Measurements from ENCODE around the gene STX8.

Gene STX8

GRCh38 chr17:9444687-9445086, 130.9 kb downstream of the STX8 start:
- Mint-ChIP-seq H3K27me3 (ENCODE audit: low read depth, poor library complexity) (no peaks in the 10 kb centered on the region), H3K4me1 (peaks cover 24% of the 10 kb centered on the region), H3K9me3 (peaks cover 16% of the 10 kb centered on the region), H3K4me3 (peak overlapping the region; percentile 15), H3K27ac (peak overlapping the region; percentile 88), H3K36me3 (ENCODE audit: low read depth) (peaks cover 25% of the 10 kb centered on the region)
- no peak for DNase-seq
- no peak for TF ChIP-seq CTCF (IDR thresholded peaks at IDR 0.05)

GRCh38 chr17:9443811-9444210, 131.8 kb downstream of the STX8 start:
- Mint-ChIP-seq H3K4me1 (peaks cover 24% of the 10 kb centered on the region), H3K9me3 (peaks cover 8% of the 10 kb centered on the region), H3K27me3 (ENCODE audit: low read depth, poor library complexity) (no peaks in the 10 kb centered on the region), H3K36me3 (ENCODE audit: low read depth) (peaks cover 27% of the 10 kb centered on the region), H3K27ac (no peak overlapping the region), H3K4me3 (no peak overlapping the region)
- no peak for DNase-seq
- TF ChIP-seq CTCF (IDR thresholded peaks at IDR 0.05): no peak

- no peak for DNase-seq
- Mint-ChIP-seq H3K4me1 (peaks cover 16% of the 10 kb centered on the region), H3K36me3 (ENCODE audit: low read depth) (peaks cover 39% of the 10 kb centered on the region), H3K27ac (no peak overlapping the region), H3K4me3 (no peak overlapping the region), H3K27me3 (ENCODE audit: low read depth, poor library complexity) (no peaks in the 10 kb centered on the region), H3K9me3 (peaks cover 14% of the 10 kb centered on the region)
- no peak for TF ChIP-seq CTCF (IDR thresholded peaks at IDR 0.05)
Measured at GRCh38 chr17:9439851-9440250, 135.8 kb downstream of the STX8 start.

- Mint-ChIP-seq H3K9me3 (peaks cover 15% of the 10 kb centered on the region), H3K4me3 (no peak overlapping the region), H3K36me3 (ENCODE audit: low read depth) (peaks cover 47% of the 10 kb centered on the region), H3K27ac (peak overlapping the region; percentile 10), H3K27me3 (ENCODE audit: low read depth, poor library complexity) (no peaks in the 10 kb centered on the region), H3K4me1 (peaks cover 24% of the 10 kb centered on the region)
- no peak for DNase-seq
- TF ChIP-seq CTCF (IDR thresholded peaks at IDR 0.05): no peak
Measured at GRCh38 chr17:9436630-9437029, 139.0 kb downstream of the STX8 start.

- H3K36me3 Mint-ChIP-seq (ENCODE audit: low read depth): peaks cover 37% of the 10 kb centered on the region
- DNase-seq: no peak
- H3K4me1 Mint-ChIP-seq: peaks cover 24% of the 10 kb centered on the region
- no peak for TF ChIP-seq CTCF (IDR thresholded peaks at IDR 0.05)
- H3K27me3 Mint-ChIP-seq (ENCODE audit: low read depth, poor library complexity): no peaks in the 10 kb centered on the region
- H3K27ac Mint-ChIP-seq: no peak overlapping the region
- peaks cover 12% of the 10 kb centered on the region for H3K9me3 Mint-ChIP-seq
- H3K4me3 Mint-ChIP-seq: no peak overlapping the region
Measured at GRCh38 chr17:9435165-9435564, 140.5 kb downstream of the STX8 start.

- no peak for DNase-seq
- Mint-ChIP-seq H3K4me3 (no peak overlapping the region), H3K27ac (peak overlapping the region; percentile 27), H3K36me3 (ENCODE audit: low read depth) (peaks cover 32% of the 10 kb centered on the region), H3K9me3 (peaks cover 12% of the 10 kb centered on the region), H3K27me3 (ENCODE audit: low read depth, poor library complexity) (no peaks in the 10 kb centered on the region), H3K4me1 (peaks cover 24% of the 10 kb centered on the region)
- no peak for TF ChIP-seq CTCF (IDR thresholded peaks at IDR 0.05)
Measured at GRCh38 chr17:9434642-9435057, 141.0 kb downstream of the STX8 start.

Measured in nephron progenitor cell (in vitro differentiated cells).